Endothelial cell of umbilical vein (primary cell): ENCODE results near the gene LIMA1. TPM values are rescaled to one million over a fixed set of nuclear protein-coding genes. Genes with fewer than 3 reads are reported as not detected.

Experiments used
- BruUV-seq: library from RNA; stranded (reverse); fragments of 400-500 nt; replicated peaks from 2 replicates; lab custom pipeline; 2021; lab: Mats Ljungman, UMichigan
- CTCF ChIA-PET: fragments of 300-600, 350-600 bp; sonication (Branson Sonifier 250); formaldehyde crosslinking; loops from one replicate; lab custom pipeline; 2021; ENCODE audit warnings: antibody characterized with exemption, inconsistent platforms; lab: Charles Lee
- POLR2A ChIA-PET: fragments of 300-600, 350-600 bp; sonication (Branson Sonifier 250); formaldehyde crosslinking; loops from one replicate; lab custom pipeline; 2021; ENCODE audit warnings: antibody characterized with exemption, inconsistent platforms; lab: Charles Lee
- DNase-seq: peaks from one replicate; pipeline ENCODE4 v3.0.0-alpha.2; 2011; ENCODE audit warnings: low read depth, low spot score
- FAIRE-seq: peaks from 2 replicates; lab custom pipeline; 2011; peaks lifted over from hg19 to GRCh38; lab: Jason Lieb, UNC
- H2AFZ ChIP-seq: 2 replicates; pipeline ENCODE4 v1.6.0; 2012; ENCODE audit warnings: low read depth, low read length, control low read depth, inconsistent platforms
- H3K27ac ChIP-seq: 2 replicates; pipeline ENCODE4 v1.5.1; 2011; ENCODE audit warnings: low read depth, mild to moderate bottlenecking, control low read depth, low read length, moderate library complexity; ENCODE audit not compliant: insufficient read depth
- H3K27me3 ChIP-seq, 2 experiments: 2 replicates each; pipeline versions ENCODE4 v1.6.0 to v1.6.1; 2011; ENCODE audit warnings: low read length in 2 of 2, mixed read lengths in 1 of 2; ENCODE audit not compliant: control insufficient read depth in 2 of 2, insufficient read depth in 2 of 2
- H3K36me3 ChIP-seq, 2 experiments: 2 replicates in 1 of 2; 3 replicates in 1 of 2; pipeline ENCODE4 v1.5.1; 2011; ENCODE audit warnings: low read length in 2 of 2, mild to moderate bottlenecking in 1 of 2, moderate library complexity in 1 of 2; ENCODE audit not compliant: control insufficient read depth in 2 of 2, insufficient read depth in 2 of 2; ENCODE audit errors: extremely low read depth in 1 of 2
- H3K4me1 ChIP-seq: 3 replicates; pipeline ENCODE4 v1.5.1; 2011; ENCODE audit warnings: mild to moderate bottlenecking, low read length; ENCODE audit not compliant: control insufficient read depth, insufficient read depth; ENCODE audit errors: extremely low read depth
- H3K4me2 ChIP-seq: 2 replicates; pipeline ENCODE4 v1.6.1; 2011; ENCODE audit warnings: low read length, control low read depth, mixed read lengths; ENCODE audit not compliant: insufficient read depth
- H3K4me3 ChIP-seq, 3 experiments: fragments of 200-600 bp in 1 of 3; sonication (generic), shearing (Covaris generic) in 1 of 3; replicated peaks in 1 of 3; 2 replicates each; pipeline ENCODE4 v1.5.1; 2011 to 2016; ENCODE audit warnings: control low read depth in 3 of 3, low read length in 3 of 3, mild to moderate bottlenecking in 2 of 3, inconsistent platforms in 1 of 3, low read depth in 1 of 3, moderate library complexity in 1 of 3; ENCODE audit not compliant: insufficient read depth in 1 of 3
- H3K79me2 ChIP-seq: 2 replicates; pipeline ENCODE4 v1.6.0; 2012; ENCODE audit warnings: low read length, inconsistent platforms; ENCODE audit not compliant: control insufficient read depth, insufficient read depth
- H3K9ac ChIP-seq: replicated peaks from 2 replicates; pipeline ENCODE3; 2011; ENCODE audit warnings: low read length, control low read depth; ENCODE audit not compliant: insufficient read depth; ENCODE audit errors: extremely low read depth
- H3K9me1 ChIP-seq: replicated peaks from 3 replicates; pipeline ENCODE4 v1.6.0; 2011; ENCODE audit warnings: mild to moderate bottlenecking, low read length; ENCODE audit not compliant: control insufficient read depth, insufficient read depth; ENCODE audit errors: extremely low read depth
- H3K9me3 ChIP-seq: replicated peaks from 2 replicates; pipeline ENCODE4 v1.5.1; 2012; ENCODE audit warnings: low read length, inconsistent platforms; ENCODE audit not compliant: control insufficient read depth, insufficient read depth
- H4K20me1 ChIP-seq: replicated peaks from 2 replicates; pipeline ENCODE3; 2011; ENCODE audit warnings: mild to moderate bottlenecking, low read length; ENCODE audit not compliant: control insufficient read depth, insufficient read depth; ENCODE audit errors: extremely low read depth
- EZH2 ChIP-seq: IDR thresholded peaks from 2 replicates; pipeline ENCODE4 v1.6.1; 2012; ENCODE audit warnings: borderline replicate concordance, low read depth, mild to moderate bottlenecking, moderate library complexity, low read length, inconsistent platforms; ENCODE audit not compliant: severe bottlenecking
- FOS ChIP-seq: IDR thresholded peaks from 2 replicates; pipeline ENCODE4 v1.6.1; 2011; ENCODE audit warnings: mild to moderate bottlenecking, low read length, moderate library complexity, borderline replicate concordance; ENCODE audit not compliant: insufficient read depth
- GATA2 ChIP-seq: IDR thresholded peaks from 2 replicates; pipeline ENCODE4 v1.7.0; 2011; ENCODE audit warnings: low read depth, mild to moderate bottlenecking, moderate library complexity, mixed read lengths, low read length; ENCODE audit not compliant: insufficient read length, insufficient read depth
- JUN ChIP-seq: IDR thresholded peaks from 2 replicates; pipeline ENCODE4 v1.6.1; 2011; ENCODE audit warnings: borderline replicate concordance, low read depth; ENCODE audit not compliant: insufficient read length, insufficient read depth
- MYC ChIP-seq: IDR thresholded peaks from one replicate; pipeline ENCODE4 v1.6.1; 2011; ENCODE audit warnings: mild to moderate bottlenecking, low read depth, low read length
- POLR2A ChIP-seq: IDR thresholded peaks from 2 replicates; pipeline ENCODE4 v1.6.1; 2012; ENCODE audit warnings: low read depth, mild to moderate bottlenecking, control low read depth, low read length
- POLR2AphosphoS5 ChIP-seq: IDR thresholded peaks from 2 replicates; pipeline ENCODE4 v1.6.1; 2012; ENCODE audit warnings: low read depth, mild to moderate bottlenecking, control low read depth, low read length, moderate library complexity; ENCODE audit not compliant: insufficient read depth
- dilution Hi-C: fragments of 300-500 bp; cut with MboI; formaldehyde crosslinking; loops from one replicate; pipeline ENCODE4 v1.15.0; 2019; ENCODE audit warnings: low sequenced_read_pairs; ENCODE audit not compliant: extremely low pct_ligation_motif_present
- intact Hi-C: fragments of 100-400 bp; cut with micrococcal nuclease; formaldehyde crosslinking; loops from one replicate; pipeline ENCODE4 v1.10.0; 2022
- polyA plus RNA-seq, 4 experiments: library from polyadenylated mRNA; depleted of rRNA in 3 of 4; stranded (reverse) in 3 of 4; unstranded in 1 of 4; fragments of >200 nt; gene quantifications; 2 replicates each; pipeline versions ENCODE4 v1.2.1 to v1.2.3, GENCODE V29; 2011 to 2012; ENCODE audit warnings: missing spikeins in 1 of 4
- total RNA-seq: library from RNA; stranded (reverse); gene quantifications from 2 replicates; pipeline ENCODE4 v1.2.3, GENCODE V29; 2021
- TF ChIP-seq, protein P1 (sequence below): IDR thresholded peaks from 2 replicates; pipeline ENCODE4 v1.6.1; 2011; ENCODE audit not compliant: insufficient read depth, insufficient read length
- TF ChIP-seq, protein P2 (sequence below), 2 donors: IDR thresholded peaks; 1 replicate in 1 of 2; 2 replicates in 1 of 2; pipeline ENCODE4 v1.5.1; 2011; ENCODE audit warnings: low read length in 2 of 2, mild to moderate bottlenecking in 2 of 2, moderate library complexity in 2 of 2, control low read depth in 1 of 2, inconsistent platforms in 1 of 2, low read depth in 1 of 2; ENCODE audit not compliant: insufficient read depth in 1 of 2; ENCODE audit errors: extremely low read depth in 1 of 2

The LIMA1 gene
- total and polyA plus RNA-seq, 2 donors (not counting 3 experiments of a cell fraction or from before 2014, with no cell fraction given) = 35.0 to 87.3 TPM

DNA sequence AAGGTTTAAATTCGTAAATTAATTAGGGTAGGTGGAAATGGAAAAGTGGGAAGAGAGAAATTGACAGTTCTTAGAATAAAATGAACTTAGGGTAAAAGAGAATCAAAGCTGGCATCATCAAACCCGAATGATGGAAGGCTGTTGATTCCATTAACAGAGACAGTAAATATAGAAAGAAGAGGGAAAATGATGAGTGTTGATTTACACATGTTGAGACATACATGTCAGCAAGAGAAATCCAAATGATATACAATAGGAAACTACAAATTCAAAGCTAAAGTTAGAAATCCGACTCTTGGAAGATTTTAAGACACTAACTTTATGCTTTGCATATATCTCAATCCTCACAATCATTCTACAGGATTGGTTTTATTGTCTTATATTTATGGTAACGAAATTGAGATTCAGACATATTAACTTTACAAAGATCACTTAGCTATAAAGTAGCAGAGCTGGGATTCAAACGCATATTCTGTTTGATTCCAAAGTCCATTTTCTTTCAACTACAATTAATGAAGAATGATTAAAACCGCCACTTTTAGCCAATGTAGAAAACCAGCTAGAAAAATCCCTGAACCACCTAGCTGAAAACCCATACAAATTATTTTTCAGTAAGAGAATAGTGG lies 30.2 kb downstream of the LIMA1 start:
- intact Hi-C loops (no loop called here), dilution Hi-C loops (no loop called here)
- Histone ChIP-seq H3K27ac (no peak overlapping the region), H3K9me1 (no peaks in the 10 kb centered on the region), H2AFZ (no peak overlapping the region), H3K36me3 (no peaks in the 10 kb centered on the region), H3K4me2 (no peak overlapping the region), H3K9me3 (no peaks in the 10 kb centered on the region), H3K27me3 (peaks cover 7 to 11% of the 10 kb centered on the region in 2 experiments), H3K4me3 (no peak overlapping the region), H3K79me2 (no peaks in the 10 kb centered on the region), H3K4me1 (peaks cover 17% of the 10 kb centered on the region), H3K9ac (no peak overlapping the region), H4K20me1 (no peaks in the 10 kb centered on the region)
- DNase-seq (no peak), FAIRE-seq (peak; percentile 56)
- BruUV-seq = no TSS peak
- POLR2A ChIA-PET = no interaction called here
- CTCF ChIA-PET = interaction anchor here (1.1 to 1.4 kb wide), 2 partner anchors 30 to 62 kb away, joined by 3 to 5 read pairs; no protein-coding TSS in a partner anchor
- no peak for TF ChIP-seq MYC
- no peak for TF ChIP-seq EZH2
- TF ChIP-seq POLR2A = no peak
- TF ChIP-seq, protein P1, sequence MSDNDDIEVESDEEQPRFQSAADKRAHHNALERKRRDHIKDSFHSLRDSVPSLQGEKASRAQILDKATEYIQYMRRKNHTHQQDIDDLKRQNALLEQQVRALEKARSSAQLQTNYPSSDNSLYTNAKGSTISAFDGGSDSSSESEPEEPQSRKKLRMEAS = no peak
- TF ChIP-seq, protein P2, sequence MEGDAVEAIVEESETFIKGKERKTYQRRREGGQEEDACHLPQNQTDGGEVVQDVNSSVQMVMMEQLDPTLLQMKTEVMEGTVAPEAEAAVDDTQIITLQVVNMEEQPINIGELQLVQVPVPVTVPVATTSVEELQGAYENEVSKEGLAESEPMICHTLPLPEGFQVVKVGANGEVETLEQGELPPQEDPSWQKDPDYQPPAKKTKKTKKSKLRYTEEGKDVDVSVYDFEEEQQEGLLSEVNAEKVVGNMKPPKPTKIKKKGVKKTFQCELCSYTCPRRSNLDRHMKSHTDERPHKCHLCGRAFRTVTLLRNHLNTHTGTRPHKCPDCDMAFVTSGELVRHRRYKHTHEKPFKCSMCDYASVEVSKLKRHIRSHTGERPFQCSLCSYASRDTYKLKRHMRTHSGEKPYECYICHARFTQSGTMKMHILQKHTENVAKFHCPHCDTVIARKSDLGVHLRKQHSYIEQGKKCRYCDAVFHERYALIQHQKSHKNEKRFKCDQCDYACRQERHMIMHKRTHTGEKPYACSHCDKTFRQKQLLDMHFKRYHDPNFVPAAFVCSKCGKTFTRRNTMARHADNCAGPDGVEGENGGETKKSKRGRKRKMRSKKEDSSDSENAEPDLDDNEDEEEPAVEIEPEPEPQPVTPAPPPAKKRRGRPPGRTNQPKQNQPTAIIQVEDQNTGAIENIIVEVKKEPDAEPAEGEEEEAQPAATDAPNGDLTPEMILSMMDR (IDR thresholded peaks at IDR 0.05; ENCODE audit: extremely low read depth in 1 of 2, insufficient read depth in 1 of 2, low read depth in 1 of 2, low read length in 2 of 2) = no peak
- no peak for TF ChIP-seq JUN
- TF ChIP-seq POLR2AphosphoS5 = no peak
- TF ChIP-seq FOS = no peak
- TF ChIP-seq GATA2 = no peak
